H9 (cell line): ENCODE data around the gene PLA2G1B. TPM values are rescaled to one million over a fixed set of nuclear protein-coding genes. Genes with fewer than 3 reads are reported as not detected.

Experiments used
- DNase-seq: peaks from one replicate; pipeline ENCODE4 v3.0.0-alpha.2; 2017
- H2AFZ ChIP-seq: one replicate; pipeline ENCODE4 v1.6.1; 2013; ENCODE audit warnings: mild to moderate bottlenecking, low read length, control low read depth, moderate library complexity
- H2AK5ac ChIP-seq: 2 replicates; pipeline ENCODE4 v1.6.1; 2013; ENCODE audit warnings: low read length, control low read depth, mixed read lengths; ENCODE audit not compliant: insufficient read length
- H2BK120ac ChIP-seq: one replicate; pipeline ENCODE4 v1.6.1; 2013; ENCODE audit warnings: low read depth, mild to moderate bottlenecking, low read length, control low read depth, inconsistent platforms; ENCODE audit not compliant: poor library complexity, severe bottlenecking
- H2BK12ac ChIP-seq: 2 replicates; pipeline ENCODE4 v1.6.1; 2013; ENCODE audit warnings: low read length, control low read depth, mixed read lengths, low read depth; ENCODE audit not compliant: insufficient read length
- H2BK15ac ChIP-seq: 2 replicates; pipeline ENCODE4 v1.6.1; 2013; ENCODE audit warnings: low read depth, low read length, control low read depth
- H2BK20ac ChIP-seq: one replicate; pipeline ENCODE4 v1.6.1; 2013; ENCODE audit warnings: low read depth, mild to moderate bottlenecking, low read length, control low read depth, inconsistent platforms; ENCODE audit not compliant: poor library complexity, severe bottlenecking
- H2BK5ac ChIP-seq: 2 replicates; pipeline ENCODE4 v1.6.1; 2013; ENCODE audit warnings: low read length, control low read depth, mixed read lengths; ENCODE audit not compliant: insufficient read length
- H3K14ac ChIP-seq: 2 replicates; pipeline ENCODE4 v1.6.1; 2013; ENCODE audit warnings: low read length, control low read depth; ENCODE audit not compliant: insufficient read depth
- H3K18ac ChIP-seq: 2 replicates; pipeline ENCODE4 v1.6.1; 2013; ENCODE audit warnings: low read depth, mild to moderate bottlenecking, mixed read lengths, low read length, control low read depth; ENCODE audit not compliant: insufficient read length
- H3K23ac ChIP-seq: 2 replicates; pipeline ENCODE4 v1.6.1; 2013; ENCODE audit warnings: low read length, control low read depth, mixed read lengths, low read depth; ENCODE audit not compliant: insufficient read length
- H3K23me2 ChIP-seq: 2 replicates; pipeline ENCODE4 v1.6.1; 2013; ENCODE audit warnings: low read depth, mild to moderate bottlenecking, mixed read lengths, low read length, control low read depth; ENCODE audit not compliant: insufficient read length, poor library complexity, severe bottlenecking
- H3K27ac ChIP-seq: 2 replicates; pipeline ENCODE4 v1.5.1; 2013; ENCODE audit warnings: low read length, control low read depth, mixed read lengths, low read depth; ENCODE audit not compliant: insufficient read length
- H3K27me3 ChIP-seq: 2 replicates; pipeline ENCODE4 v1.6.1; 2013; ENCODE audit warnings: low read length, control low read depth, inconsistent platforms; ENCODE audit not compliant: insufficient read depth
- H3K4ac ChIP-seq: 2 replicates; pipeline ENCODE4 v1.6.1; 2013; ENCODE audit warnings: low read depth, mild to moderate bottlenecking, control low read depth, inconsistent platforms, low read length, moderate library complexity
- H3K4me1 ChIP-seq: 2 replicates; pipeline ENCODE4 v1.6.1; 2013; ENCODE audit warnings: low read length, control low read depth, inconsistent platforms; ENCODE audit not compliant: insufficient read depth
- H3K4me2 ChIP-seq: 2 replicates; pipeline ENCODE4 v1.6.1; 2013; ENCODE audit warnings: low read length, control low read depth, mixed read lengths; ENCODE audit not compliant: insufficient read length, insufficient read depth
- H3K56ac ChIP-seq: 2 replicates; pipeline ENCODE4 v1.6.1; 2013; ENCODE audit warnings: low read depth, mild to moderate bottlenecking, mixed read lengths, low read length, control low read depth; ENCODE audit not compliant: insufficient read length
- H3K79me1 ChIP-seq: 2 replicates; pipeline ENCODE4 v1.6.1; 2013; ENCODE audit warnings: low read depth, mild to moderate bottlenecking, moderate library complexity, low read length, control low read depth, inconsistent platforms; ENCODE audit not compliant: insufficient read depth, poor library complexity, severe bottlenecking
- H3K79me2 ChIP-seq: 2 replicates; pipeline ENCODE4 v1.6.1; 2013; ENCODE audit warnings: low read length, control low read depth, inconsistent platforms; ENCODE audit not compliant: insufficient read depth
- H3K9ac ChIP-seq: 2 replicates; pipeline ENCODE4 v1.6.1; 2013; ENCODE audit warnings: low read length, control low read depth, mixed read lengths; ENCODE audit not compliant: insufficient read length; ENCODE audit errors: extremely low read depth
- H3K9me3 ChIP-seq: one replicate; pipeline ENCODE4 v1.6.1; 2013; ENCODE audit warnings: low read depth, low read length, inconsistent platforms; ENCODE audit not compliant: control insufficient read depth
- H3T11ph ChIP-seq: one replicate; pipeline ENCODE4 v1.6.1; 2013; ENCODE audit warnings: mild to moderate bottlenecking, low read length, control low read depth, inconsistent platforms
- H4K20me1 ChIP-seq: one replicate; pipeline ENCODE4 v1.6.1; 2013; ENCODE audit not compliant: control insufficient read depth, insufficient read length, insufficient read depth
- H4K5ac ChIP-seq: 2 replicates; pipeline ENCODE4 v1.6.1; 2013; ENCODE audit warnings: low read depth, mild to moderate bottlenecking, mixed read lengths, low read length, control low read depth; ENCODE audit not compliant: insufficient read length
- H4K8ac ChIP-seq: replicated peaks from 2 replicates; pipeline ENCODE4 v1.6.1; 2013; ENCODE audit warnings: low read length, control low read depth, mixed read lengths, low read depth; ENCODE audit not compliant: insufficient read length
- H4K91ac ChIP-seq: 2 replicates; pipeline ENCODE4 v1.6.1; 2013; ENCODE audit warnings: low read depth, mild to moderate bottlenecking, moderate library complexity, mixed read lengths, low read length, control low read depth; ENCODE audit not compliant: insufficient read length
- H3K27ac Mint-ChIP-seq, 3 experiments: 2 replicates in 2 of 3; 3 replicates in 1 of 3; pipeline ENCODE4 v1.8.0; 2020 to 2021; ENCODE audit warnings: mixed read lengths in 3 of 3, mild to moderate bottlenecking in 1 of 3, moderate library complexity in 1 of 3
- H3K27me3 Mint-ChIP-seq: 2 replicates; pipeline ENCODE4 v1.8.0; 2021; ENCODE audit warnings: low read depth, mild to moderate bottlenecking, moderate library complexity, mixed read lengths
- H3K36me3 Mint-ChIP-seq, 3 experiments: 2 replicates in 2 of 3; 3 replicates in 1 of 3; pipeline ENCODE4 v1.8.0; 2020 to 2021; ENCODE audit warnings: low read depth in 3 of 3, mixed read lengths in 3 of 3; ENCODE audit not compliant: insufficient read depth in 1 of 3
- H3K4me1 Mint-ChIP-seq, 2 experiments: 2 replicates each; pipeline ENCODE4 v1.8.0; 2020; ENCODE audit warnings: mixed read lengths in 2 of 2
- H3K4me3 Mint-ChIP-seq, 2 experiments: 2 replicates in 1 of 2; 3 replicates in 1 of 2; pipeline ENCODE4 v1.8.0; 2020 to 2021; ENCODE audit warnings: mild to moderate bottlenecking in 2 of 2, mixed read lengths in 2 of 2, moderate library complexity in 1 of 2
- H3K9me3 Mint-ChIP-seq, 2 experiments: 2 replicates in 1 of 2; 3 replicates in 1 of 2; pipeline ENCODE4 v1.8.0; 2020; ENCODE audit warnings: mild to moderate bottlenecking in 2 of 2, mixed read lengths in 2 of 2, moderate library complexity in 1 of 2
- CTCF ChIP-seq: fragments of 200-600 bp; sonication (generic); conservative IDR thresholded peaks from 3 replicates; pipeline ENCODE4 v1.8.0; 2021; ENCODE audit warnings: antibody characterized with exemption, mild to moderate bottlenecking
- WGBS: extraction: QIAGEN DNeasy Blood & Tissue Kit; methylation state at CpG from one replicate; pipeline ENCODE4 v1.1.7; 2013; ENCODE audit warnings: missing lambda C conversion rate, low lambda C conversion rate, mixed read lengths; ENCODE audit not compliant: insufficient read length; ENCODE audit errors: extremely low coverage; 5-methylcytosine and 5-hydroxymethylcytosine counted together
- total RNA-seq: library from RNA; stranded (reverse); gene quantifications from 2 replicates; pipeline ENCODE4 v1.2.1, GENCODE V29; 2021

Gene PLA2G1B
- total RNA-seq, 1 experiment from 2014 or later: not detected

GRCh38 chr12:120343039-120343537 is 15.5 kb upstream of the PLA2G1B start:
- no peak overlapping the region for H3K23ac ChIP-seq
- H2BK20ac ChIP-seq: no peak overlapping the region
- no peak overlapping the region for H3K9ac ChIP-seq
- no peak overlapping the region for H3T11ph ChIP-seq
- H2BK15ac ChIP-seq: no peak overlapping the region
- H2AK5ac ChIP-seq: no peak overlapping the region
- H3K4me1 Mint-ChIP-seq: peaks cover 0 to 17% of the 10 kb centered on the region in 2 experiments; a peak in 2 of 4 replicates
- H3K27ac ChIP-seq: no peak overlapping the region
- H4K8ac ChIP-seq: no peak overlapping the region
- no CpG with 5 or more reads among the region's 10 CpGs for WGBS
- H3K36me3 Mint-ChIP-seq: peaks cover 16 to 43% (median 39%) of the 10 kb centered on the region in 3 experiments; a peak in 5 of 7 replicates
- no peak overlapping the region for H4K91ac ChIP-seq
- no peak overlapping the region for H2BK120ac ChIP-seq
- H3K18ac ChIP-seq: no peak overlapping the region
- peaks cover 5 to 6% of the 10 kb centered on the region in 2 experiments for H3K9me3 Mint-ChIP-seq
- no peaks in the 10 kb centered on the region for H3K4me1 ChIP-seq
- H3K79me2 ChIP-seq: no peaks in the 10 kb centered on the region
- no peaks in the 10 kb centered on the region for H3K79me1 ChIP-seq
- no peaks in the 10 kb centered on the region for H3K23me2 ChIP-seq
- no peak overlapping the region for H3K56ac ChIP-seq
- H4K5ac ChIP-seq: no peak overlapping the region
- peaks cover 7% of the 10 kb centered on the region for H3K27me3 Mint-ChIP-seq
- no peak overlapping the region for H3K4ac ChIP-seq
- H3K4me2 ChIP-seq: no peak overlapping the region
- H2BK5ac ChIP-seq: no peak overlapping the region
- H3K27ac Mint-ChIP-seq: peak overlapping the region in 1 of 3 experiments; percentile 84; a peak in 3 of 7 replicates
- no peak overlapping the region for H3K14ac ChIP-seq
- no peak for DNase-seq
- H4K20me1 ChIP-seq: no peaks in the 10 kb centered on the region
- H3K9me3 ChIP-seq: no peaks in the 10 kb centered on the region
- H2BK12ac ChIP-seq: no peak overlapping the region
- no peaks in the 10 kb centered on the region for H3K27me3 ChIP-seq
- no peak overlapping the region for H2AFZ ChIP-seq
- TF ChIP-seq CTCF: no peak
- H3K4me3 Mint-ChIP-seq: no peak overlapping the region
